Superior temporal gyrus (tissue), 1 donor: ENCODE measurements around the gene CCDC116.
"Not testable (repeated sequence)": the region's sequence is repeated elsewhere in the genome, so short reads cannot be mapped to it uniquely, and the experiment has no call there.

Source experiments
- DNase-seq: peaks from one replicate; pipeline ENCODE4 v3.0.0-alpha.2; 2016; ENCODE audit errors: extremely low spot score

CCDC116 gene

GRCh38 chr22:21606775-21607174 is 25.8 kb upstream of the CCDC116 start:
- no peak for DNase-seq

- not testable (repeated sequence) for DNase-seq
Observed at GRCh38 chr22:21609556-21610157, 22.9 kb upstream of the CCDC116 start.

GRCh38 chr22:21611210-21611977 is 21.2 kb upstream of the CCDC116 start:
- no peak for DNase-seq

- DNase-seq: no peak
Observed at GRCh38 chr22:21612858-21613257, 19.7 kb upstream of the CCDC116 start.

- no peak for DNase-seq
Observed at GRCh38 chr22:21613553-21614233, 18.9 kb upstream of the CCDC116 start.

- no peak for DNase-seq
Observed at GRCh38 chr22:21615731-21616130, 16.8 kb upstream of the CCDC116 start.

GRCh38 chr22:21617337-21617736 is 15.2 kb upstream of the CCDC116 start:
- not testable (repeated sequence) for DNase-seq

GRCh38 chr22:21621025-21621424 is 11.5 kb upstream of the CCDC116 start:
- no peak for DNase-seq

GRCh38 chr22:21622011-21622918 is 10.3 kb upstream of the CCDC116 start:
- DNase-seq: peak; percentile 15

- DNase-seq: peak; percentile 79
Observed at GRCh38 chr22:21622919-21623647, 9.5 kb upstream of the CCDC116 start.

- DNase-seq: peak; percentile 29
Observed at GRCh38 chr22:21623648-21623970, 9.0 kb upstream of the CCDC116 start.

- DNase-seq: peak; percentile 59
Observed at GRCh38 chr22:21624120-21624879, 8.3 kb upstream of the CCDC116 start.

GRCh38 chr22:21624880-21625791 is 7.4 kb upstream of the CCDC116 start:
- DNase-seq: no peak

GRCh38 chr22:21626073-21626734 is 6.4 kb upstream of the CCDC116 start:
- no peak for DNase-seq

GRCh38 chr22:21626735-21627469 is 5.7 kb upstream of the CCDC116 start:
- DNase-seq: no peak

- DNase-seq: no peak
Observed at GRCh38 chr22:21628386-21629254, 3.9 kb upstream of the CCDC116 start.
